ENCODE results near the gene DDX5.
"Not testable (repeated sequence)": the region's sequence is repeated elsewhere in the genome, so short reads cannot be mapped to it uniquely, and the experiment has no call there.

Gene DDX5

GRCh38 chr17:64499805-64500486 is 6.1 kb downstream of the DDX5 start:
- H3K4me1 ChIP-seq = no peaks in the 10 kb centered on the region; the same call in 1 of the 2 replicates
- TF ChIP-seq CTCF (IDR thresholded peaks at IDR 0.05; ENCODE audit: low read depth, low read length) = no peak

GRCh38 chr17:64498308-64499203 is 7.5 kb downstream of the DDX5 start:
- DNase-seq = no peak
- no peaks in the 10 kb centered on the region for H3K9me3 ChIP-seq
- peaks cover 55% of the 10 kb centered on the region for H3K36me3 ChIP-seq
- no peak overlapping the region for H3K4me3 ChIP-seq (ENCODE audit: low read depth, low read length)
- no peaks in the 10 kb centered on the region; the same call in 1 of the 2 replicates for H3K27me3 ChIP-seq
- H3K4me1 ChIP-seq = no peaks in the 10 kb centered on the region; the same call in 1 of the 2 replicates
- no peak for TF ChIP-seq CTCF (IDR thresholded peaks at IDR 0.05; ENCODE audit: low read depth, low read length)

More at GRCh38 chr17:64499805-64500486, 6.1 kb downstream of the DDX5 start:
- Histone ChIP-seq H3K27me3 (no peaks in the 10 kb centered on the region; the same call in 1 of the 2 replicates), H3K4me3 (ENCODE audit: low read depth, low read length) (no peak overlapping the region), H3K36me3 (peaks cover 69% of the 10 kb centered on the region), H3K9me3 (no peaks in the 10 kb centered on the region)
- no peak for DNase-seq

- peak overlapping the region; percentile 77 for H3K4me3 ChIP-seq (ENCODE audit: low read depth, low read length)
- peaks cover 50% of the 10 kb centered on the region for H3K36me3 ChIP-seq
- no peaks in the 10 kb centered on the region; the same call in 1 of the 2 replicates for H3K27me3 ChIP-seq
- no peaks in the 10 kb centered on the region for H3K9me3 ChIP-seq
- DNase-seq = no peak
- H3K4me1 ChIP-seq = no peaks in the 10 kb centered on the region; the same call in 1 of the 2 replicates
- no peak for TF ChIP-seq CTCF (IDR thresholded peaks at IDR 0.05; ENCODE audit: low read depth, low read length)
Measured at GRCh38 chr17:64497565-64498035, 8.5 kb downstream of the DDX5 start.

GRCh38 chr17:64496786-64497564 is 9.1 kb downstream of the DDX5 start, which contains the start of gene POLG2:
POLG2 (minus strand) TSS chr17:64497054; CDS start chr17:64496968, 86 bp downstream.
- H3K4me1 ChIP-seq = no peaks in the 10 kb centered on the region; the same call in 1 of the 2 replicates
- TF ChIP-seq CTCF (IDR thresholded peaks at IDR 0.05; ENCODE audit: low read depth, low read length) = peak; percentile 65
- H3K27me3 ChIP-seq = no peaks in the 10 kb centered on the region; the same call in 1 of the 2 replicates
- H3K36me3 ChIP-seq = peaks cover 49% of the 10 kb centered on the region
- H3K4me3 ChIP-seq (ENCODE audit: low read depth, low read length) = peak within 1 kb of the TSS; percentile 77
- H3K9me3 ChIP-seq = no peaks in the 10 kb centered on the region
- peak; percentile 97 for DNase-seq

GRCh38 chr17:64496348-64496785 is 9.7 kb downstream of the DDX5 start:
- TF ChIP-seq CTCF (IDR thresholded peaks at IDR 0.05; ENCODE audit: low read depth, low read length) = no peak
- Histone ChIP-seq H3K4me1 (no peaks in the 10 kb centered on the region; the same call in 1 of the 2 replicates), H3K4me3 (ENCODE audit: low read depth, low read length) (peak overlapping the region; percentile 77), H3K36me3 (peaks cover 47% of the 10 kb centered on the region), H3K9me3 (no peaks in the 10 kb centered on the region), H3K27me3 (no peaks in the 10 kb centered on the region; the same call in 1 of the 2 replicates)
- no peak for DNase-seq

GRCh38 chr17:64495300-64495699 is 10.8 kb downstream of the DDX5 start:
- H3K4me3 ChIP-seq (ENCODE audit: low read depth, low read length) = peak overlapping the region; percentile 77
- H3K27me3 ChIP-seq, H3K9me3 ChIP-seq, H3K4me1 ChIP-seq, DNase-seq: not testable (repeated sequence)
- peaks cover 47% of the 10 kb centered on the region for H3K36me3 ChIP-seq
